HCT116 (cell line): ENCODE measurements around the gene IP6K3. TPM values are rescaled to one million over a fixed set of nuclear protein-coding genes. Genes with fewer than 3 reads are reported as not detected.

Experiments used
- ATAC-seq: fragments of 200-7000 bp; cut with Tn5 transposase; 2 replicates; pipeline ENCODE4 v1.9.1; 2020; ENCODE audit warnings: mild to moderate bottlenecking, moderate library complexity
- BruUV-seq: library from RNA; stranded (reverse); fragments of 400-500 nt; replicated peaks from 2 replicates; lab custom pipeline; 2021; lab: Mats Ljungman, UMichigan
- CTCF ChIA-PET: fragments of 300-600 bp; sonication (Branson Sonifier 250); formaldehyde crosslinking; loops from one replicate; lab custom pipeline; 2021; ENCODE audit warnings: antibody characterized with exemption; lab: Charles Lee
- POLR2A ChIA-PET: fragments of 300-600, 350-600 bp; sonication (Branson Sonifier 250); formaldehyde crosslinking; loops from one replicate; lab custom pipeline; 2021; ENCODE audit warnings: antibody characterized with exemption; lab: Charles Lee
- RAD21 ChIA-PET, 2 experiments: fragments of 300-600 bp; sonication (Branson Sonifier 250); formaldehyde crosslinking; loops; one replicate each; lab custom pipeline; 2023; ENCODE audit warnings: low total read pairs in 2 of 2; ENCODE audit not compliant: uncharacterized antibody in 2 of 2, unreplicated experiment in 2 of 2, low non-redundant PET in 1 of 2; lab: Charles Lee
- DNase-seq: peaks from one replicate; pipeline ENCODE4 v3.0.0-alpha.2; 2010; ENCODE audit warnings: low read depth, low spot score
- H2AFZ ChIP-seq: fragments of 200-600 bp; shearing (Covaris generic), sonication (generic); 2 replicates; pipeline ENCODE4 v1.6.1; 2017; ENCODE audit warnings: low read depth, mixed run types, mixed read lengths, antibody characterized with exemption, low read length; ENCODE audit not compliant: poor library complexity, severe bottlenecking
- H3K27ac ChIP-seq: 2 replicates; pipeline ENCODE4 v1.5.1; 2012; ENCODE audit warnings: low read depth, low read length
- H3K27me3 ChIP-seq: fragments of 200-600 bp; sonication (generic); 2 replicates; pipeline ENCODE4 v1.6.1; 2016; ENCODE audit warnings: mixed run types, low read length, mixed read lengths; ENCODE audit not compliant: insufficient read depth
- H3K36me3 ChIP-seq, 2 experiments: fragments of 200-500 bp in 1 of 2; fragments of 200-600 bp in 1 of 2; sonication (Bioruptor generic) in 1 of 2; sonication (generic) in 1 of 2; 2 replicates each; pipeline versions ENCODE4 v1.5.1 to v1.6.1; 2014 to 2016; ENCODE audit warnings: low read length in 2 of 2, inconsistent platforms in 1 of 2, mixed read lengths in 1 of 2, mixed run types in 1 of 2; ENCODE audit not compliant: insufficient read depth in 2 of 2, control insufficient read depth in 1 of 2
- H3K4me1 ChIP-seq, 2 experiments: fragments of 200-600 bp in 1 of 2; sonication (generic) in 1 of 2; 2 replicates each; pipeline versions ENCODE4 v1.5.1 to v1.6.1; 2012 to 2017; ENCODE audit warnings: low read length in 2 of 2, inconsistent platforms in 1 of 2, mild to moderate bottlenecking in 1 of 2, mixed read lengths in 1 of 2, mixed run types in 1 of 2, moderate library complexity in 1 of 2; ENCODE audit not compliant: insufficient read depth in 2 of 2, control insufficient read depth in 1 of 2
- H3K4me2 ChIP-seq: fragments of 200-600 bp; sonication (generic); 2 replicates; pipeline ENCODE4 v1.6.1; 2017; ENCODE audit warnings: mixed run types, low read length, mixed read lengths
- H3K4me3 ChIP-seq, 2 experiments: fragments of 200-600 bp in 1 of 2; sonication (generic) in 1 of 2; replicated peaks in 1 of 2; 2 replicates each; pipeline ENCODE4 v1.5.1; 2011 to 2016; ENCODE audit warnings: low read length in 2 of 2, control low read depth in 1 of 2, low read depth in 1 of 2, mild to moderate bottlenecking in 1 of 2, mixed read lengths in 1 of 2, mixed run types in 1 of 2
- H3K79me2 ChIP-seq: fragments of 200-600 bp; sonication (generic); 2 replicates; pipeline ENCODE4 v1.6.1; 2017; ENCODE audit warnings: mild to moderate bottlenecking, mixed run types, low read length, moderate library complexity, mixed read lengths; ENCODE audit not compliant: insufficient read depth
- H3K9ac ChIP-seq: fragments of 200-600 bp; sonication (generic); 2 replicates; pipeline ENCODE4 v1.6.1; 2016; ENCODE audit warnings: low read length, mixed read lengths
- H3K9me2 ChIP-seq: fragments of 200-600 bp; sonication (generic), shearing (Covaris generic); 2 replicates; pipeline ENCODE4 v1.6.1; 2017; ENCODE audit warnings: mixed run types, mild to moderate bottlenecking, moderate library complexity; ENCODE audit not compliant: insufficient read depth
- H3K9me3 ChIP-seq, 2 experiments: fragments of 200-500 bp in 1 of 2; fragments of 200-600 bp in 1 of 2; sonication (Bioruptor generic) in 1 of 2; sonication (generic) in 1 of 2; 2 replicates each; pipeline ENCODE4 v1.6.1; 2014 to 2017; ENCODE audit warnings: low read length in 2 of 2, mixed read lengths in 2 of 2, inconsistent platforms in 1 of 2, low read depth in 1 of 2, mild to moderate bottlenecking in 1 of 2, mixed run types in 1 of 2, moderate library complexity in 1 of 2; ENCODE audit not compliant: control insufficient read depth in 1 of 2, insufficient read depth in 1 of 2
- H4K20me1 ChIP-seq: fragments of 200-600 bp; sonication (generic), shearing (Covaris generic); 2 replicates; pipeline ENCODE4 v1.6.1; 2017; ENCODE audit warnings: mixed run types, mild to moderate bottlenecking, moderate library complexity; ENCODE audit not compliant: insufficient read depth
- CBX3 ChIP-seq: IDR thresholded peaks from 2 replicates; pipeline ENCODE4 v1.6.1; 2012; ENCODE audit warnings: low read depth
- CTCF ChIP-seq, 3 experiments: fragments of 200-600 bp in 1 of 3; sonication (generic) in 1 of 3; IDR thresholded peaks in 2 of 3; conservative IDR thresholded peaks in 1 of 3; 2 replicates each; pipeline ENCODE4 v1.5.1; 2012 to 2017; ENCODE audit warnings: low read depth in 2 of 3, low read length in 2 of 3, antibody characterized with exemption in 1 of 3, borderline replicate concordance in 1 of 3, control low read depth in 1 of 3, mild to moderate bottlenecking in 1 of 3, mixed read lengths in 1 of 3, mixed run types in 1 of 3, moderate library complexity in 1 of 3; ENCODE audit not compliant: insufficient read depth in 1 of 3
- EGR1 ChIP-seq: IDR thresholded peaks from 2 replicates; pipeline ENCODE4 v1.6.1; 2012; ENCODE audit warnings: low read depth
- EZH2 ChIP-seq: fragments of 200-600 bp; sonication (generic); IDR thresholded peaks from 2 replicates; pipeline ENCODE4 v1.6.1; 2017; ENCODE audit warnings: antibody characterized with exemption, mixed run types
- EZH2phosphoT487 ChIP-seq: fragments of 200-600 bp; IDR thresholded peaks from 2 replicates; pipeline ENCODE4 v1.6.1; 2018; ENCODE audit warnings: antibody characterized with exemption, borderline replicate concordance
- FOSL1 ChIP-seq: IDR thresholded peaks from 2 replicates; pipeline ENCODE4 v1.6.1; 2012; ENCODE audit warnings: low read depth
- JUND ChIP-seq: IDR thresholded peaks from 2 replicates; pipeline ENCODE4 v1.6.1; 2012
- MAX ChIP-seq: IDR thresholded peaks from 2 replicates; pipeline ENCODE4 v1.6.1; 2012
- POLR2A ChIP-seq: IDR thresholded peaks from 2 replicates; pipeline ENCODE4 v1.7.0; 2011; ENCODE audit warnings: borderline replicate concordance; ENCODE audit not compliant: insufficient read depth, insufficient read length; ENCODE audit errors: extremely low read depth
- POLR2AphosphoS5 ChIP-seq: IDR thresholded peaks from 2 replicates; pipeline ENCODE4 v1.6.1; 2011; ENCODE audit warnings: mild to moderate bottlenecking, low read depth, low read length, moderate library complexity
- RAD21 ChIP-seq: IDR thresholded peaks from 2 replicates; pipeline ENCODE4 v1.6.1; 2012; ENCODE audit warnings: low read depth, mild to moderate bottlenecking
- REST ChIP-seq: IDR thresholded peaks from 2 replicates; pipeline ENCODE4 v1.6.1; 2012; ENCODE audit warnings: low read depth
- SIN3A ChIP-seq: IDR thresholded peaks from 2 replicates; pipeline ENCODE4 v1.6.1; 2012; ENCODE audit warnings: low read depth
- SP1 ChIP-seq: IDR thresholded peaks from 2 replicates; pipeline ENCODE4 v1.6.1; 2012; ENCODE audit warnings: low read depth
- SRF ChIP-seq: IDR thresholded peaks from 2 replicates; pipeline ENCODE4 v1.6.1; 2012; ENCODE audit warnings: low read depth
- YY1 ChIP-seq: IDR thresholded peaks from 2 replicates; pipeline ENCODE4 v1.6.1; 2011; ENCODE audit warnings: low read length, low read depth, moderate library complexity, mild to moderate bottlenecking; ENCODE audit not compliant: insufficient replicate concordance; ENCODE audit errors: extremely low read depth
- ZBTB33 ChIP-seq: IDR thresholded peaks from 2 replicates; pipeline ENCODE4 v1.6.1; 2011; ENCODE audit warnings: mild to moderate bottlenecking, low read length, moderate library complexity; ENCODE audit not compliant: insufficient replicate concordance; ENCODE audit errors: extremely low read depth
- ZFX ChIP-seq: fragments of 450-650 bp; IDR thresholded peaks from 2 replicates; pipeline ENCODE4 v1.6.1; 2017
- ZNF274 ChIP-seq: fragments of 200-500 bp; sonication (Bioruptor generic); IDR thresholded peaks from 2 replicates; pipeline ENCODE4 v1.6.1; 2014; ENCODE audit warnings: mild to moderate bottlenecking, low read depth, low read length, inconsistent platforms
- intact Hi-C: fragments of 100-400 bp; cut with micrococcal nuclease; formaldehyde crosslinking; loops from 2 replicates; pipeline ENCODE4 v1.10.0; 2022
- total RNA-seq: library from RNA; stranded (reverse); gene quantifications from one replicate; pipeline ENCODE4 v1.2.1, GENCODE V29; 2021; ENCODE audit not compliant: unreplicated experiment

Gene IP6K3
- total RNA-seq, 1 experiment from 2014 or later = not detected

GRCh38 chr6:33707771-33708170, 38.9 kb downstream of the IP6K3 start:
- RAD21 ChIA-PET = no interaction called here
- ATAC-seq = no peak

More at GRCh38 chr6:33707771-33708170, 38.9 kb downstream of the IP6K3 start:
- intact Hi-C loops = no loop called here
- TF ChIP-seq POLR2AphosphoS5 (no peak), EZH2 (no peak), CBX3 (no peak), EZH2phosphoT487 (no peak), SIN3A (no peak), ZBTB33 (no peak), CTCF (IDR thresholded peaks at IDR 0.05 in 2 of 3, conservative IDR thresholded peaks at IDR 0.05 in 1 of 3; ENCODE audit: borderline replicate concordance in 1 of 3, insufficient read depth in 1 of 3, low read depth in 2 of 3, low read length in 2 of 3) (no peak), JUND (no peak), POLR2A (no peak), EGR1 (no peak), MAX (no peak), SRF (no peak), SP1 (no peak), YY1 (no peak), REST (no peak), ZNF274 (no peak), ZFX (no peak), RAD21 (no peak), FOSL1 (no peak)
- Histone ChIP-seq H3K27ac (no peak overlapping the region), H3K9me2 (no peaks in the 10 kb centered on the region), H4K20me1 (no peaks in the 10 kb centered on the region), H3K4me1 (peaks cover 8 to 21% of the 10 kb centered on the region in 2 experiments; a peak in 3 of 4 replicates), H3K9ac (no peak overlapping the region), H3K4me3 (no peak overlapping the region), H3K27me3 (no peaks in the 10 kb centered on the region), H3K36me3 (peaks cover 2 to 37% of the 10 kb centered on the region in 2 experiments; a peak in 3 of 4 replicates), H3K9me3 (no peaks in the 10 kb centered on the region), H3K79me2 (peaks cover 39% of the 10 kb centered on the region), H3K4me2 (no peak overlapping the region), H2AFZ (no peak overlapping the region)
- DNase-seq = no peak
- BruUV-seq = no TSS peak
- POLR2A ChIA-PET = no interaction called here
- CTCF ChIA-PET = no interaction called here
